22Rv1 (cell line): ENCODE measurements around the gene RGL1.

Experiments
- ZFX ChIP-seq: fragments of 450-650 bp; IDR thresholded peaks from 2 replicates; pipeline ENCODE4 v1.6.1; 2017; ENCODE audit warnings: antibody characterized with exemption, borderline replicate concordance
- TF ChIP-seq, protein P1 (sequence below): fragments of 450-650 bp; IDR thresholded peaks from 2 replicates; pipeline ENCODE4 v1.5.1; 2017; ENCODE audit warnings: mild to moderate bottlenecking

DNA sequence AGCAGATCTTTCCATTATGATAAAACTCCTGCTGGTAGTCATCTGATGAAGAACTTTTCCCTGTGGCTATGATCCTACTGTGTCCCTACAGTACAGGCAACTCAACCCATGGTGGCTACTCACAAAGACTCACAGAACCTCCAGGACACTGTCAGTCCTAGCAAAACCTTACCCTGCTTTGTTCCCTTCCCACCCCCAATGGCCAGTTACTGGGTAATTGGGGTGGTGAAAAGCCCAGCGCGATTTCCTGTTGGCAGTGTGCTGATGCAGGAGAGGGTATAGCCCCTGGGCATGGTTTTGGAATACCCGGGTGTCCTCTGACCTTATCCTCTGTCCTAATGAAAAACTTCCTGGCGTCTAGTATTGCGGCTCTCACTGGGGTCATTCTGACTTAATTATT is 533 bp upstream of the RGL1 start:
- TF ChIP-seq, protein P1, sequence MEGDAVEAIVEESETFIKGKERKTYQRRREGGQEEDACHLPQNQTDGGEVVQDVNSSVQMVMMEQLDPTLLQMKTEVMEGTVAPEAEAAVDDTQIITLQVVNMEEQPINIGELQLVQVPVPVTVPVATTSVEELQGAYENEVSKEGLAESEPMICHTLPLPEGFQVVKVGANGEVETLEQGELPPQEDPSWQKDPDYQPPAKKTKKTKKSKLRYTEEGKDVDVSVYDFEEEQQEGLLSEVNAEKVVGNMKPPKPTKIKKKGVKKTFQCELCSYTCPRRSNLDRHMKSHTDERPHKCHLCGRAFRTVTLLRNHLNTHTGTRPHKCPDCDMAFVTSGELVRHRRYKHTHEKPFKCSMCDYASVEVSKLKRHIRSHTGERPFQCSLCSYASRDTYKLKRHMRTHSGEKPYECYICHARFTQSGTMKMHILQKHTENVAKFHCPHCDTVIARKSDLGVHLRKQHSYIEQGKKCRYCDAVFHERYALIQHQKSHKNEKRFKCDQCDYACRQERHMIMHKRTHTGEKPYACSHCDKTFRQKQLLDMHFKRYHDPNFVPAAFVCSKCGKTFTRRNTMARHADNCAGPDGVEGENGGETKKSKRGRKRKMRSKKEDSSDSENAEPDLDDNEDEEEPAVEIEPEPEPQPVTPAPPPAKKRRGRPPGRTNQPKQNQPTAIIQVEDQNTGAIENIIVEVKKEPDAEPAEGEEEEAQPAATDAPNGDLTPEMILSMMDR: no peak
- no peak for TF ChIP-seq ZFX
